ENCODE results near the gene PNMA1.

DNA sequence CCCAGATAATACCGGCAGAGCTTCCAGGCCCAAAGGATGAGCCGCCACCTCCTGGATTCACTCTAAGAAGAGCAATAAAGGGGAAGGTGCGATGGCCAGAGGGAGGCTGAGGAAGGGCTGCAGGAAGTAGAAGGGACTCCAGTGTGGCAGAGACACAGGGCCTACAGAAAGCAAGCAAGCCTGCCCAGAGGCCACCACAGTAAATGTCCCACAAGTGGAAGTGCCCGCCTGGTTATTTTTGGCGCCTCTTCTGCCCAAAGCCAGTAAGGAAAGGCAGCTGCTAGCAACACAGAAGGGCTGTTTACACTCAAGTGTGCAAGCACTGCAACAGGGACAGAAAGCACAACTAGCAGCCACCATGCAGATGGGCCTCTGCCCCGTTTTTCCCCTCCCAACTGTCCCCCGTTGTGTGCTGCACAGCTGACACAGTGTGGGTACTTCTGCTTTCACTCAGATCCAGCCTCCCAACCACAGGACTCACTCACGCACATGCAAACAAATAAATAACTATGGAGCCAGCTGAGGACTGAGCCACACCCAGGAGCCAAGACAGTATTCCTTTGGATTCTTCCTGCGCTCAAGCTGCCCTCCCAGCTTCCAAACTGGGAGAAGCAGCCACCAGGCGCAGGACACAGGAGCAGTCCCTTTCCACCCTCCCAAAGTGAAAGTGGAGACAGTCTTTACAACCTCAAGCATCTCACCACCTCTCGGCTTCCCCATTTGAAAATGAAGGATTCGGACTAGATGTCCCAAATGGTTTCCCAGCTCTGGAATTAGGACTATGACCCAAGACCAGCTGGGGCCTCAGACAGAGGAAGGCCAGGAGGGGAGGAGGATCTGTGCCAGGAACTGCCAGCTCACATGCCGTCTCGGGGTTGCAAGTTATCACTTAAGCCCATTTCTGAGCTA, 40.0 kb upstream of the PNMA1 start:
- TF ChIP-seq POLR2AphosphoS5 (IDR thresholded peaks at IDR 0.05; ENCODE audit: low read depth, low read length) (no peak), TCF7L2 (IDR thresholded peaks at IDR 0.05; ENCODE audit: borderline replicate concordance, extremely low read depth, insufficient read depth, insufficient read length) (no peak), POLR2A (IDR thresholded peaks at IDR 0.05; ENCODE audit: borderline replicate concordance, extremely low read depth, insufficient read depth, insufficient read length) (no peak), SP1 (IDR thresholded peaks at IDR 0.05; ENCODE audit: low read depth) (no peak), EZH2 (IDR thresholded peaks at IDR 0.05) (no peak)
- TF ChIP-seq, protein P1, sequence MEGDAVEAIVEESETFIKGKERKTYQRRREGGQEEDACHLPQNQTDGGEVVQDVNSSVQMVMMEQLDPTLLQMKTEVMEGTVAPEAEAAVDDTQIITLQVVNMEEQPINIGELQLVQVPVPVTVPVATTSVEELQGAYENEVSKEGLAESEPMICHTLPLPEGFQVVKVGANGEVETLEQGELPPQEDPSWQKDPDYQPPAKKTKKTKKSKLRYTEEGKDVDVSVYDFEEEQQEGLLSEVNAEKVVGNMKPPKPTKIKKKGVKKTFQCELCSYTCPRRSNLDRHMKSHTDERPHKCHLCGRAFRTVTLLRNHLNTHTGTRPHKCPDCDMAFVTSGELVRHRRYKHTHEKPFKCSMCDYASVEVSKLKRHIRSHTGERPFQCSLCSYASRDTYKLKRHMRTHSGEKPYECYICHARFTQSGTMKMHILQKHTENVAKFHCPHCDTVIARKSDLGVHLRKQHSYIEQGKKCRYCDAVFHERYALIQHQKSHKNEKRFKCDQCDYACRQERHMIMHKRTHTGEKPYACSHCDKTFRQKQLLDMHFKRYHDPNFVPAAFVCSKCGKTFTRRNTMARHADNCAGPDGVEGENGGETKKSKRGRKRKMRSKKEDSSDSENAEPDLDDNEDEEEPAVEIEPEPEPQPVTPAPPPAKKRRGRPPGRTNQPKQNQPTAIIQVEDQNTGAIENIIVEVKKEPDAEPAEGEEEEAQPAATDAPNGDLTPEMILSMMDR (IDR thresholded peaks at IDR 0.05 in 2 of 3, conservative IDR thresholded peaks at IDR 0.05 in 1 of 3; ENCODE audit: borderline replicate concordance in 1 of 3, insufficient read depth in 1 of 3, low read depth in 2 of 3, low read length in 2 of 3): no peak
- TF ChIP-seq, protein P2, sequence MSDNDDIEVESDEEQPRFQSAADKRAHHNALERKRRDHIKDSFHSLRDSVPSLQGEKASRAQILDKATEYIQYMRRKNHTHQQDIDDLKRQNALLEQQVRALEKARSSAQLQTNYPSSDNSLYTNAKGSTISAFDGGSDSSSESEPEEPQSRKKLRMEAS (IDR thresholded peaks at IDR 0.05): no peak

Measured in HCT116 (cell line).